MCF 10A (cell line): ENCODE data around the gene FBF1. TPM values are rescaled to one million over a fixed set of nuclear protein-coding genes. Genes with fewer than 3 reads are reported as not detected.

Source experiments
- BruUV-seq: library from RNA; stranded (reverse); fragments of 400-500 nt; replicated peaks from 2 replicates; lab custom pipeline; 2021; lab: Mats Ljungman, UMichigan
- CTCF ChIA-PET: fragments of 300-600 bp; sonication (Branson Sonifier 250); formaldehyde crosslinking; extraction: SDS; loops from one replicate; lab custom pipeline; 2021; ENCODE audit warnings: antibody characterized with exemption, inconsistent platforms; lab: Yijun Ruan, JAX
- POLR2A ChIA-PET: fragments of 300-600, 350-650 bp; sonication (Branson Sonifier 250); formaldehyde crosslinking; extraction: SDS; loops from one replicate; lab custom pipeline; 2020; ENCODE audit warnings: antibody characterized with exemption, inconsistent platforms; lab: Yijun Ruan, JAX
- DNase-seq: peaks from one replicate; pipeline ENCODE4 v3.0.0-alpha.2; 2018; ENCODE audit not compliant: unreplicated experiment
- H3K27ac Mint-ChIP-seq: one replicate; pipeline ENCODE4 v1.8.0; 2022; ENCODE audit warnings: mild to moderate bottlenecking, low read depth, mixed read lengths; ENCODE audit not compliant: unreplicated experiment
- H3K27me3 Mint-ChIP-seq: one replicate; pipeline ENCODE4 v1.8.0; 2022; ENCODE audit warnings: mixed read lengths; ENCODE audit not compliant: insufficient read depth, unreplicated experiment
- H3K36me3 Mint-ChIP-seq: one replicate; pipeline ENCODE4 v1.8.0; 2022; ENCODE audit warnings: mild to moderate bottlenecking, moderate library complexity, mixed read lengths; ENCODE audit not compliant: insufficient read depth, unreplicated experiment
- H3K4me1 Mint-ChIP-seq: one replicate; pipeline ENCODE4 v1.8.0; 2022; ENCODE audit warnings: mixed read lengths; ENCODE audit not compliant: insufficient read depth, unreplicated experiment
- H3K4me3 Mint-ChIP-seq: one replicate; pipeline ENCODE4 v1.8.0; 2022; ENCODE audit warnings: mild to moderate bottlenecking, moderate library complexity, mixed read lengths; ENCODE audit not compliant: unreplicated experiment
- H3K9me3 Mint-ChIP-seq: one replicate; pipeline ENCODE4 v1.8.0; 2022; ENCODE audit warnings: mixed read lengths; ENCODE audit not compliant: unreplicated experiment
- intact Hi-C: fragments of 100-400 bp; cut with micrococcal nuclease; formaldehyde crosslinking; loops from 2 replicates; pipeline ENCODE4 v1.14.1; 2022
- total RNA-seq: library from RNA; stranded (reverse); gene quantifications from 2 replicates; pipeline ENCODE4 v1.2.3, GENCODE V29; 2022
- TF ChIP-seq, protein P1 (sequence below): fragments of 200-600 bp; IDR thresholded peaks from one replicate; pipeline ENCODE4 v1.8.0; 2022; ENCODE audit warnings: antibody characterized with exemption, mild to moderate bottlenecking; ENCODE audit not compliant: unreplicated experiment

Gene FBF1
- total RNA-seq, 1 experiment from 2014 or later: 14.0 TPM

DNA sequence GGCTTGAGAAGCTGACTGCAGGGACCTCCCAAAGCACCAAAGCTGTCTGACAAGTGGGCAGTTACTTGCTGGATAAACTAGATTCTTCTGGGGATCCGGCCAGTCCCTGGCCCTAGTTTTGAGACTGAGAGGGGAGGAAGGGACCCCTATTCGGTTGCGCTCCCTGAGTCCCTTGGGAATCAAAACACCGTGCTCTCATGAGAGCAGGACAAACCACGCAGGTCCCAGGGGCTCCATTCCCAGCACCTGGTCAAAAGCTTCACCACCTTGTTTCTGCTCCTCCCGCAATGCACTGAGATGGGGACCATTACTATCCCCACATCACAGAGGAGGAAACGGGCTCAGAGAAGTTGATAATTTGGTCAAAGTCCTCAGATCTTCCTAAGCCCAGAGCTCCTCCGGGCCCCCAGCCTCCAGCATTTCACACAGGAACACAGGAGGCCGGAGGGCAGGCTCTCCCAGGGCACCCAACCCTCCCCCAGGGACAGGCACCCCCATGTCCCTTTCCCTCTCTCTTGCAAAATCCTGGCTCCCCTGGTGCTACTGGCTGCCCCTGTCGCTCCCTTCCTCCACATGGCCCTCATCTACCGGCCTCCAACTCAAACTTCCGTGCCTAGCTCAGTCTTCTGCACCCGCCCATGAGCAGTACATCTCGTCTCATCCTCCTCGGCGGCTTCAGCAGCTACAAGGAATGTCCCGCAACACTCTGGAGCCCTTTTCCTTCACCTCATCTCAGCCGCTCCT, 47.4 kb downstream of the FBF1 start:
- Mint-ChIP-seq H3K4me3 (no peak overlapping the region), H3K9me3 (no peaks in the 10 kb centered on the region), H3K4me1 (peaks cover 19% of the 10 kb centered on the region), H3K27me3 (no peaks in the 10 kb centered on the region), H3K27ac (no peak overlapping the region), H3K36me3 (peaks cover 26% of the 10 kb centered on the region)
- no peak for DNase-seq
- CTCF ChIA-PET: interaction anchor here (0.6 to 0.9 kb wide), 2 partner anchors 47 to 260 kb away, joined by 3 to 4 read pairs; partner anchors contain the start of gene SMIM5
- BruUV-seq: no TSS peak
- TF ChIP-seq, protein P1, sequence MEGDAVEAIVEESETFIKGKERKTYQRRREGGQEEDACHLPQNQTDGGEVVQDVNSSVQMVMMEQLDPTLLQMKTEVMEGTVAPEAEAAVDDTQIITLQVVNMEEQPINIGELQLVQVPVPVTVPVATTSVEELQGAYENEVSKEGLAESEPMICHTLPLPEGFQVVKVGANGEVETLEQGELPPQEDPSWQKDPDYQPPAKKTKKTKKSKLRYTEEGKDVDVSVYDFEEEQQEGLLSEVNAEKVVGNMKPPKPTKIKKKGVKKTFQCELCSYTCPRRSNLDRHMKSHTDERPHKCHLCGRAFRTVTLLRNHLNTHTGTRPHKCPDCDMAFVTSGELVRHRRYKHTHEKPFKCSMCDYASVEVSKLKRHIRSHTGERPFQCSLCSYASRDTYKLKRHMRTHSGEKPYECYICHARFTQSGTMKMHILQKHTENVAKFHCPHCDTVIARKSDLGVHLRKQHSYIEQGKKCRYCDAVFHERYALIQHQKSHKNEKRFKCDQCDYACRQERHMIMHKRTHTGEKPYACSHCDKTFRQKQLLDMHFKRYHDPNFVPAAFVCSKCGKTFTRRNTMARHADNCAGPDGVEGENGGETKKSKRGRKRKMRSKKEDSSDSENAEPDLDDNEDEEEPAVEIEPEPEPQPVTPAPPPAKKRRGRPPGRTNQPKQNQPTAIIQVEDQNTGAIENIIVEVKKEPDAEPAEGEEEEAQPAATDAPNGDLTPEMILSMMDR: no peak
- POLR2A ChIA-PET: interaction anchor here (0.8 to 5.0 kb wide), 4 partner anchors 11 to 116 kb away, joined by 4 to 80 read pairs (median 26); partner anchors contain the start of genes MRPL38, TRIM47 and WBP2
- intact Hi-C loops: no loop called here

GRCh38 chr17:75892556-75893224, 48.2 kb downstream of the FBF1 start:
- CTCF ChIA-PET: interaction anchor here (0.5 kb wide), 1 partner anchor 96 kb away, joined by 3 read pairs; no protein-coding TSS in a partner anchor
- DNase-seq: no peak
- H3K36me3 Mint-ChIP-seq: peaks cover 21% of the 10 kb centered on the region
- no TSS peak for BruUV-seq
- intact Hi-C loops: no loop called here
- H3K27me3 Mint-ChIP-seq: no peaks in the 10 kb centered on the region
- H3K4me1 Mint-ChIP-seq: peaks cover 19% of the 10 kb centered on the region
- TF ChIP-seq, protein P1: no peak
- H3K27ac Mint-ChIP-seq: no peak overlapping the region
- no peak overlapping the region for H3K4me3 Mint-ChIP-seq
- no peaks in the 10 kb centered on the region for H3K9me3 Mint-ChIP-seq
- POLR2A ChIA-PET: interaction anchor here (0.6 to 5.0 kb wide), 6 partner anchors 12 to 67 kb away, joined by 3 to 80 read pairs (median 4); partner anchors contain the start of genes MRPL38, TRIM47 and WBP2

DNA sequence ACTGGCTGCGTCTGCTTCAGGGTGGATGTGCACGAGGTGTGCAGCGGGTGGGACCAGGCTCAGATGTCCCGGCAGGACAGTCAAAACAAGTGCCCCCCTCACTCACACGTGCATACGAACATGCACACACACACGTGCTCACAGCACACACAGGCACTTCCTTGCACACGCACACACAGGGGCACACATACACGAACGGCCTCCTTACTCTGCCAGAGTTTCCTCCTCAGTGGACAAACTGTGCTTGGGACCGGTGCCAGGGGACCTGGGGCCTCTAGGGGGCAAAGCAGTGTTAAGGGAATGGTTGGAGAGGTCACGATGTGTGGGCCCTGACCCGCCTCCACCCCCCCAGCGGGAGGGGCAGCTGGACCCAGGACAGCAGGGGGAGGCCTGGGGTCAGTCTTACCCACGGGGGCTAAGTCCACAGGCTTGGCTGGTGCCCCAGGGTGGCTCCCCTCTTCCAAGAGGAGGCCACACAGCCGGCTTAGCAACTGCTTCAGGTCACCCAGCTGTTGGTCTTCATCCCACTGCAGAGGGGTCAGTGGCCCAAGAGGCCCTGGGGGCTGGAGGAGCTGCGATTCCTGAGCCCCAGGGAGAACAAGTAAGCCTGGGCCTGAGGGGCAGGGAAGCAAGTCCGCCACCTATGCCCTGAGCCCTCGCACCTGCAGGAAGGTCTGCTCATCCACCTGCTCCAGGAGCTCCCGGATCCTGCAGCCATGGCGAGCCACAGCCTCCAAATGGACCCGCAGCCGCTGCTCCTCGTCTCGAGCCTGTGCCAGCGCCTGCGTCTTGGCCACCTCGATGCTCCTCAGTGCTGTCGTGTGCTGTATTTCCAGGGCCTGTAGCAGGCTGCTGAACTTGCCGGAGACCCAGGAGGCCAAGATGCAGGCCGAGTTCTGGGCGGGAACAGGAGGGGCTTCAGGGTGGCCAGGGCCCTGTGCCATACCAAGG, 49.0 kb downstream of the FBF1 start:
- ChIA-PET CTCF (interaction anchor here (0.5 kb wide), 1 partner anchor 96 kb away, joined by 3 read pairs; no protein-coding TSS in a partner anchor), POLR2A (interaction anchor here (0.9 to 3.8 kb wide), 3 partner anchors 13 to 37 kb away, joined by 4 to 18 read pairs (median 5); partner anchors contain the start of gene TRIM47)
- H3K36me3 Mint-ChIP-seq: peaks cover 21% of the 10 kb centered on the region
- no peaks in the 10 kb centered on the region for H3K9me3 Mint-ChIP-seq
- H3K4me1 Mint-ChIP-seq: peaks cover 19% of the 10 kb centered on the region
- intact Hi-C loops: no loop called here
- H3K27me3 Mint-ChIP-seq: no peaks in the 10 kb centered on the region
- no peak overlapping the region for H3K27ac Mint-ChIP-seq
- H3K4me3 Mint-ChIP-seq: no peak overlapping the region
- TF ChIP-seq, protein P1: no peak
- BruUV-seq: no TSS peak
- no peak for DNase-seq
